NK-92 treated with Interleukin-12 subunit alpha and Interleukin-12 subunit beta, amount 100 ng/mL, for 24 hours (cell line): ENCODE measurements around the gene CXorf65.
A peak's percentile ranks its signal among the peaks of the same experiment; 100 is the strongest.

ENCODE experiments used
- DNase-seq: peaks from one replicate; lab custom pipeline; 2025; lab: John Stamatoyannopoulos, UW

The CXorf65 gene

GRCh38 chrX:71106427-71106826 is at the start of gene CXorf65:
Gene CXorf65, minus strand, starts transcription at chrX:71106740. Its CDS starts 184 bp downstream, at chrX:71106556.
- peak; percentile 8 for DNase-seq

GRCh38 chrX:71154641-71155040 is 48.1 kb upstream of the CXorf65 start:
- DNase-seq: no peak

- DNase-seq: no peak
Measured at GRCh38 chrX:71154196-71154595, 47.7 kb upstream of the CXorf65 start.

- no peak for DNase-seq
Measured at GRCh38 chrX:71151366-71151765, 44.8 kb upstream of the CXorf65 start.

- no peak for DNase-seq
Measured at GRCh38 chrX:71148278-71148663, 41.7 kb upstream of the CXorf65 start.

- DNase-seq: no peak
Measured at GRCh38 chrX:71147496-71148277, 41.1 kb upstream of the CXorf65 start.

- no peak for DNase-seq
Measured at GRCh38 chrX:71144651-71145050, 38.1 kb upstream of the CXorf65 start, which contains the start of gene NLGN3. Gene NLGN3, plus strand, starts transcription at chrX:71144841. Its CDS starts 2,909 bp downstream, at chrX:71147750.

- no peak for DNase-seq
Measured at GRCh38 chrX:71143508-71143907, 37.0 kb upstream of the CXorf65 start.

- DNase-seq: no peak
Measured at GRCh38 chrX:71140440-71140839, 33.9 kb upstream of the CXorf65 start.

GRCh38 chrX:71131510-71131909 is 25.0 kb upstream of the CXorf65 start:
- no peak for DNase-seq

GRCh38 chrX:71128915-71129765 is 22.6 kb upstream of the CXorf65 start:
- peak; percentile 5 for DNase-seq

- no peak for DNase-seq
Measured at GRCh38 chrX:71128166-71128833, 21.8 kb upstream of the CXorf65 start.

GRCh38 chrX:71118985-71119535 is 12.5 kb upstream of the CXorf65 start:
- no peak for DNase-seq

- DNase-seq: peak; percentile 67
Measured at GRCh38 chrX:71118032-71118984, 11.8 kb upstream of the CXorf65 start, which contains the start of gene MED12. Gene MED12, plus strand, starts transcription at chrX:71118596. Its CDS starts 159 bp downstream, at chrX:71118755.

- no peak for DNase-seq
Measured at GRCh38 chrX:71117358-71117757, 10.8 kb upstream of the CXorf65 start.

GRCh38 chrX:71111921-71112431 is 5.4 kb upstream of the CXorf65 start:
- DNase-seq: no peak

- peak; percentile 47 for DNase-seq
Measured at GRCh38 chrX:71111141-71111843, 4.8 kb upstream of the CXorf65 start, which contains the start of gene IL2RG. Gene IL2RG, minus strand, starts transcription at chrX:71111577. Its CDS starts 38 bp downstream, at chrX:71111539.

- no peak for DNase-seq
Measured at GRCh38 chrX:71109051-71109450, 2.5 kb upstream of the CXorf65 start.

GRCh38 chrX:71107762-71108360 is 1.3 kb upstream of the CXorf65 start:
- DNase-seq: no peak
